Activated T-cell treated with anti-CD3 and anti-CD28 coated beads, Interleukin-2, amount 50 U/mL, for 1 hour (primary cell): ENCODE data around the gene PIGBOS1.
A peak's percentile ranks its signal among the peaks of the same experiment; 100 is the strongest.
"Not testable (repeated sequence)": the region's sequence is repeated elsewhere in the genome, so short reads cannot be mapped to it uniquely, and the experiment has no call there.

Experiments used
- DNase-seq: peaks from one replicate; pipeline ENCODE4 v3.0.0-alpha.2; 2020

The PIGBOS1 gene, protein sequence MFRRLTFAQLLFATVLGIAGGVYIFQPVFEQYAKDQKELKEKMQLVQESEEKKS

DNA sequence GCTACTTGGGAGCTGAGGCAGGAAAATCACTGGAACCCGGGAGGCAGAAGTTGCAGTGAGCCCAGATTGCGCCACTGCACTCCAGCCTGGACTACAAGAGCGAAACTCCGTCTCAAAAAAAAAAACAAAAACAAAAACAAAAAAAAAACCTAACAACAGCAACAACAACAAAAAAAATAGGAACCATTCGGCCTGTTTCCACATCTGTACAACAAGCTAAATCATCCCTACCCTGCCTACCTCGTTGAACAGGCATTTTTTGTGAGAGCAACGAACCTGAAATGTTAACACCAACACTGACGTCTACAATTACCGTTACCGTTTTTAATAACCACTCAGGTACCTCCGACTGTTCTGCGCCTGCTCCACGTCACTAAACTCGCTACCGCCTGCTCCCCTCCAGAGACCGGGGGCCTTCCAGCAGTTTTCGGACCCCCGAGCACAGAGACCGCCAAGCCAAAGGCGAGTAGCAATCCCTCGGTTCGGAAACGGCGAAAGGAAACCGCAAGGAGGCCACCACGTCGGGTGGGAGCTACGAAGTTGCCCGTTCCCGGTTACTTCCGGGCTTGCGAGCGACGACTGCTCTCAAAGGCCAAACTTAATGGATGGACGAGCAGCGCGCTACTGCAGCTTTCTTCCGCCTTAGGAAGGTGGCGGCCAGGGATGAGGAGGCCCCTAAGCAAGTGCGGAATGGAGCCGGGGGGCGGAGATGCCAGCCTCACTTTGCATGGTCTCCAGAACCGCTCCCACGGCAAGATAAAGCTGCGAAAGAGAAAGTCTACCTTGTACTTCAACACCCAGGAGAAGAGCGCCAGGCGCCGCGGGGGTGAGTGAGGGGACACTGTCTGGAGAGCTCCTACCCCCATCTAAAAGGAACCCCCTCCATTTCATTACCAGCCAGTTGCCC is at the start of gene PIGBOS1, which contains the start of gene PIGB:
Gene PIGBOS1 (minus strand): TSS at position 536 of the 907 bp plus-strand sequence. CDS start 1,331 bp downstream, outside the sequence.
Gene PIGB (plus strand): TSS at position 635 of the 907 bp plus-strand sequence. CDS start 29 bp downstream, at position 664.
- DNase-seq = peak; percentile 82

DNA sequence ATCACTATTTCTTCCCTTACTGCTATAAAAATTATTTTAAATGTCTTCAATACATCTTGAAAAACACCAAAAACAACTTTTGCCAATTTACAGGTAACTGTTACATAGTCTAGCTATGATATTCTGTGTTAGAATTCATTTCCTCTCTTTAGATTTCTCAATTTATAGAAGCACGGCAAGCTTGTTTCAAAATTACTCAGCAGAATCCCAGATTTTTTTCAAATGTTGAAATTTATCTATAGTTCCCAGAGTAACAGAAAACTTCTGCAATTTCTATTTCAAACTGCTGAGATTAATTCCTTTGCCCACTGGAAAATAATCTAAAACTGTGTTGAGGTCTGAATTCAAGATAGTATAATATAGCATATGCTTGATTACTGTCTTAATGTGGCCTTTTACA is 48.1 kb upstream of the PIGBOS1 start:
- DNase-seq = no peak

DNA sequence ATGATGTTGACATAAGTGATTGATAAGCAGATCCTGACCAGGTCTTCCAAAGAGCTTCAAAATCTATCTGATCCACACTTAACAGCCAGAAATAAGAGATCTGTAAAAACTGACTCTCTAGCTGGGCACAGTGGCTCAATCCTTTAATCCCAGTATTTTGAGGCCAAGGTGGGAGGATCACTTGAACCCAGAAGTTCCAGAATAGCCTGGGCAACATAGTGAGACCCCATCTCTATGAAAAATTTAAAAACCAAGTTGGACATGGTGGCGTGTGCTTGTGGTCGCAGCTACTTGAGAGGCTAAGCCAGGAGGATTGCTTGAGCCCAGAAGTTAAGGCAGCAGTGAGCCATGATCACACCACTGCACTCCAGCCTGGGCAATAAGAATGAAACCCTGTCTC is 43.7 kb upstream of the PIGBOS1 start:
- no peak for DNase-seq

DNA sequence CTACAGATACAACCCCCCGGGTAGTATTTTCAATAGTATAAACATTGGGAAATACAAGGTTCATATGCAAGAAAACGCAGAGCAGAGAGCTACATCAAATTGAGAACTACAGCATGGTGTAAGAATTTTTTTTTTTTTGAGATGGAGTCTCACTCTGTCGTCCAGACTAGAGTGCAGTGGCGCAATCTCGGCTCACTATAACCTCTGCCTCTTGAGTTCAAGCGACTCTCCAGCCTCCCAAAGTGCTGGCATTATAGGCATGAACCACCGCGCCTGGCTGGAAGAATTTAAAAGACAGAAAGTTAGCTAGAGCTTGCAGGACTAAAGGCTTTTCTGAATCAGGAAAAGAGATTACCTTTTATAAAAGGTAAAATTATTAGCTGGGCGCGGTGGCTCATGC is 42.1 kb upstream of the PIGBOS1 start:
- DNase-seq = no peak

DNA sequence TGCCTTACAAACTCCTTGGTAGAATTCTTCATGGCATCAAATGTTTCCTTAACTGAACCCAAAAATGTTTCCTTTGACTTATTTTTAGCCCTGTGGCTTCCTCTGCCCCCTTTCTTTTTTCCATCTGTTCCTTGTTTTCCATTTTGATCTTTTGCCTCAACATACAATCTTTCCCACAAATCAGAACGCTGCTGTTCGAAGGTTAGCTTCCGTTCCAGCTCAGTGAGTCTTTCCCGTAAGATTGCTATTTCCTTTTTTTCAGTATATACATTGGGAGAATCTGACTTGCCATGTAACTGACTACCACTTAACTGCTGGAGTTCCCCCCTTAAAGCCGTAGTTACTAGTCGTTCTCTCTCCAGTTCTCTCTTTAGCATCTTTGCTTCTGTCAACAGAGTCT is 41.3 kb upstream of the PIGBOS1 start:
- DNase-seq = no peak

DNA sequence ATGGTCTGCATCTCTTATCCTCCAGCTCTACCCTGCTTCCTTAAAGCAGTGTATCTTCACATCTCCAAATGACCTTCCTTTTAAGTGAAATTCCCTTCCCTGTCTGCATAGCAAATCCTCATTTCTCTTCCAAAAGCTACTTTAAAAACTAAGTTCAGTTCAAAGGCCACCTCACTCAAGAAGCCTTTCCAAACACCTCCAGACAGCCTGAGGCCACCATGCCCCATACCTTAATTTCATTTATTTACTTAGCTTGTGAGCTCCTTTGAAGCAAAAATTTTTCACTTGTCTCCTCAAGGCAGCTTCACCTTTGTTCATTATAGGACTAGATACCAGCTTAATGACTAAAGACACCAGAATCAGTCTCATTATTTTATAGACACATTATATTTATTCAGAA is 39.5 kb upstream of the PIGBOS1 start:
- no peak for DNase-seq

DNA sequence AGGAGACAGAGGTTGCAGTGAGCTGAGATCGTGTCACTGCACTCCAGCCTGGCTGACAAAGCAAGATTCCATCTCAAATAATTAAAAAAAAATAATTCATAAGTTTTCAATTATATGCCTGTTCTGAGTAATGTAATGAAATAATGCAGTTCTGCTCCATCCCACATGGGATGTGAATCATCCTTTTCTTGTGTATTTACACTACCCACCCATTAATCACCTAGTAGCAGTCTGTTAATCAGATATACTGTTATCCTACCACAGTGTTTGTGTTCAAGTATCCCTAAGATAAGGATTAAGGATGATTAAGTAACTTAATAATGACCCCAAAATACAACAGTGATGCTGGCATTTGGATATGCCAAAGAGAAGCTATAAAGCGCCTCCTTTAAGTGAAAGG is 38.9 kb upstream of the PIGBOS1 start:
- no peak for DNase-seq

DNA sequence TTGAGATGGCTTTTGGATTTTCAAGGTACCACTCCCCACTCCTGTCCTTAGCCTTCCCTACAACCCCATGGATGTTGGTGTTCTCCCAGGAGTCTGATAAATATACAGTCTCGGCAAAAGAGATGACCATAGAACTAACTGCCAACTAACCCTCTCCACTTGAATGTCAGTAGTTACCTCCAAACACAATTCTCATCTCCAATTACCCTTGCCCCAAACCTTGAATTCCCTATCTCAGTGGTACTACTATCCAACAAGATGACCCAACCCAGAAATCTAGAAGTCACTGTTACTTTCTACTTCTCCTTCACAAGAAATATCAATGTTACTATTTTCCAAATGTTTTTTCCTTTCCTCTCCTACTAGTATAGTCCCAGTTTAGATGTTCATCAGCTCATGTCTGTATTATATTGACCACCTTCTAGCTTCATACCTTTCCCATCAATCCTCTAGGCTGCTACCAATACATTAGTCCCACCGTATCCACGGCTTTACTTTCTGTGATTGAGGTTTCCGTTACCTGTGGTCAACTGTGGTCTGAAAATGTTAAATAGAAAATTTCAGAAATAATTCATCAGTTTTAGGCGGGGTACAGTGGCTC is 38.2 kb upstream of the PIGBOS1 start:
- no peak for DNase-seq

DNA sequence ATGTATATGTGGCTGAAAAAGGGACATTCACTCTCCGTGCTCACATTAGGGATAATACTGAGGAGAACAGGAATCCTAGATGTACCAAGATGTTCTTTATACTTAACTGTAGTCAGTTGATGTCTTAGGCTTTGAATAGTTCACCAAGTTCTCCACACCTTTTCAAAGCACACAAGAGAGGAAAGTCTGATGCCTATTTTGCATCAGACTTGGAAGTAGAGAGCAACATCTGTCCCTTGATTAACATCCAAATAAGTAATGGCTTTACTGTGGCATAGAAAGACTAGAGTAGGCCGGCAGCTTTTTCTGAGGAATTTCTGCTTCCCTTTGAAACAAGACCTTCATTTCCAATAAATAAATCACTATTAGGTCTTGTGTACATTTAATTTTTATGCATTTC is 34.1 kb upstream of the PIGBOS1 start:
- no peak for DNase-seq

DNA sequence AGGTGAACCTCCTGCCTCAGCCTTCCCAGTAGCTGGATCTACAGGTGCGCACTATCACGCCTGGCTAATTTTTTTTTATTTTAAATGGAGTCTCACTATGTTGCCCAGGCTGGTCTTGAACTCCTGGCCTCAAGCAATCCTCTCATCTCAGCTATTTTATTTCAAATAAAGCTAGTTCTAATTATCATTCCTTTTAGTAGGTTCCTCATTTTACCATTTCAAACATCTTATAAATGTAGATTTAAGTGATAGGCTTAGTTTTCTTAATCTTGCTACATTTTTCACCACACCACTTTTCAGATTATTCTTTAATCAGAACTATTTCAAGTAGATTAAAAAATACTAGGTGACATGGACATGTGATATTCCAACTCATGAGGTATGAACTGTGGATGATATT is 30.4 kb upstream of the PIGBOS1 start:
- no peak for DNase-seq

DNA sequence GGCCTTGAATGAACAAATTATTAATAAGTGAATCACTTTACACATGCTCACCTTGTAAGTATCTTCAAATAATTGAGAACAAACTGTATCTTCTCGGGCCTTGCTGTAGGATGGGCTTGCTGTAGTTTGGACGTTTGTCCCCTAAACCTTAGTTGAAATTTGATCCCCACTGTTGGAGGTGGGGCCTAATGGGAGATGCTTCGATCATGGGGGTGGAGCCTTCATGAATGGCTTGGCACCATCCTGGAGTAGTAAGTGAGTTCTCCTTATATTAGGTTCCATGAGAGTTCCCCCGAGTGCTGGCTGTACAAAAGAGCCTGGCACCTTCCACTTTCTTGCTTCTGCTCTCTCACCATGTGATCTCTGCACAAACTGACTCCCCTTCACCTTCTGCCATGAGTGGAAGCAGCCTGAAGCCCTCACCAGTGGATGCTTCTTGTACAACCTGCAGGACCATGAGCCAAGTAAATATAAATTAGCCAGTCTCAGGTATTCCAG is 29.4 kb upstream of the PIGBOS1 start:
- no peak for DNase-seq

DNA sequence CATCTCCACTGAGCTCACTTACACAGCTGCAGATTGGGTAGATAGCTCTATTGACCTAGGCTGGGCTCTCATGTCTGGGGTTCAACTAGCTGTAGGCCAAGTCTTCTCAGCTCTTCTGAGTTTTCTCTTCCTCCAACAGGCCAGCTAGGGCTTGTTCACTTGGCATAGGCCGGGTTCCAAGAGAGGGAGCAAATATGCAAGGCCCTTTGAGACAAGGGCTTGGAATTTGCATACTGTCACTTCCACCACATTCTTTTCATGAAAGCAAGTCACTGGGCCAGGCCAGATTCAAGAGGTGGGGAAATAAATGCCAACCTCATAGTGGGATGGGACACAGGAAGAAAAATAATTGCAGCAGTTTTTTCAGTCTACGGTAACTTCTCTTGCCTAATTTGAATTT is 25.3 kb upstream of the PIGBOS1 start:
- no peak for DNase-seq

DNA sequence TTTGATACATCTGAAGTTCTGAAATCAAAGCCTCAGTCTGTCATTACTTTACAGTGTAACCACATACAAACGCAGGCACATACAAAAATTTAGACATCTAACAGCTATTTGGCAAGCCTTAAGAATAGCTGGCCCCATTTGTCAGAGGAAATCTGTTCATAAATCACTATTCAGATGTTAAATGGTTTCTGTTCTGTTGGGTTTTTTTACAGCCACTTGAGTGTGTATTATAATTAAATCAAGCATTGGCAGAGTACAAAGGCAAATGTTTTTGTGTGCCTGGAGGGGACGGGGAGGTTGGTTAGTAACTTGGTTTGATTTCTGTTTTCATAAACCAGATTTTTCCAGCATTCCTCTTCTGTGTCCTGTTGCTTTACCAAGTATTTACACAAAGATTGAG is 24.2 kb upstream of the PIGBOS1 start:
- DNase-seq = no peak

DNA sequence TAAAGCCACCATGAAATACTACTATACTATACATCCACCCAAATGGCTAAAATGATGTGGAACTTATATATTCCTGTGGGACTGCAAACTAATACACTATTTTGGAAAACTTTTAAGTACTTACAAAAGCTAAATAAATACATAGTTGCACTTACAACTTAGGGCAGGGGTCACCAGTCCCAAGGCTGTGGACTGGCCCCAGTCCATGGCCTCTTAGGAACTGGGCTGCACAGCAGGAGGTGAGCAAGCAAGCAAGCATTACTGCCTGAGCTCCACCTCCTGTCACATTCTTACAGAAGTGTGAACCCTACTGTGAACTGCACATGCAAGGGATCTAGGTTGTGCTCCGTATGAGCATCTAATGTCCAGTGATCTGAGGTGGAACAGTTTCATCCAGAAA is 18.2 kb upstream of the PIGBOS1 start:
- no peak for DNase-seq

DNA sequence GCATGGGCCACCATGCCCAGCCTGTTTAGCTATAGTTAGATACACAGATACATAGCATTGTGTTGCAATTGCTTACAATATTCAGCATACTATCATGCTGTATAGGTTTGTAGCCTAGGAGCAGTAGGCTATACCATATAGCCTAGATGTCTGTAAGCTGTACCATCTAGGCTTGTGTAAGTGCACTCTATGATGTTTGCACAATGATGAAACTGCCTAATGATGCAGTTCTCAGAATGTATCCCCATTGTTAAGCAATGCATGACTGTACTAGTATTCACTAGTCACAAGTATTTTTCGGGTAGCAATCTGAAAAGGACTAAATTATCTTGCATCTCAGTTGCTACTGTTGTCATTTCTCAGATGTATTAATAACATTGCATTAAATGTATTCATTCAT is 16.1 kb upstream of the PIGBOS1 start:
- DNase-seq = no peak

DNA sequence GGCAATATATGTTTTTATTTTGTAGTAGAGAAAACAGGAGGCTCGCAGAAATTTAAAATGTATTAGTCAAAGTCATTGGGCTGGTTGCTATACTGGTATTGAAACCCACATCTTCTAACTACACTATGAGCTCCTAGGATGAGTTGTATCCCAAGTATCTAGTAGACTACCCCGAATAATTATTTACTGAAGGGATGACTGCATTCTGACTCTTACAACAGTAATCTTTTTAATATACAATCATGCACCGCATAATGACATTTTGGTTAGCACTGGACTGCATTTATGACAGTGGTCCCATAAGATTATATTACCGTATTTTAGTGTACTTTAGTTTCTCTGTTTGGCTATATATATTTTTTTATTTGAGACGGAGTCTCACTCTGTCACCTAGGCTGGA is 15.4 kb upstream of the PIGBOS1 start:
- no peak for DNase-seq

DNA sequence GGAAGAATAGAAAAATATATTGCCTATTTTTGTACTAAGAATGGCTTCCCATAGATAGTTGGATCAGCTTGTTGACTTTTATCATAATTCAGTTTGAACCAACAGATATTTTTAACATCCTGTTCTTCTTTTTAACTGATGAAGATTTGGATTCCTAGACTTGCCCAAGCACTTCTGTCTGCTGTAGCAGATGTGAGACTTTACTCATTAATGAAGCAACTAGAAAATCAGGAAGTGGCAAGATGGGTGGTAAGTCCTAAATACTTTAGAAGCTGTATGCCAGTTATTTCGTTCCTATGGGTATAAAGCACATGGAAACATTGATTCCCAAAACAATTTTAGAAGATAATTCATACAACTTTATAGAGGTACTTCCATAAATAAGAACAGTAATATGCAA is 8.5 kb upstream of the PIGBOS1 start:
- no peak for DNase-seq

DNA sequence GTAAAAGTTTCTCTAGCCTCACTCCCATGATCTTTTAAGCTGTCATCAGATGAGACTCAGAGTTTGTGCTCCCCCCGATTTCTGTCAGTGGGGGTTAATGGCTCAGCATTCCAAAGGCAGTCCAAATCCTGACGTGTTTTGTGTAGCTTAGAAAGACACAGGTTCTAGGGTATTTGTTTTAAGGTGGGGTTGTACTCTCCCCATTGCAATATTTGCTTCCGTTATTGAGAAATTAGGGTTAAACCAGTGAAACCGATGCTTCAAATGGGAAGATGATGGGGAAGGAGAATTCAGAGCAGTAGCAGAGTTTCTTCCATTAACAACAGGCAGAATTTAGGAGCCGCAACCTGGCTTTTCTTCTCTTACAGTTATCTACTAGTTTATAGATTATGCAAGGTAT is 3.5 kb upstream of the PIGBOS1 start:
- DNase-seq = no peak

DNA sequence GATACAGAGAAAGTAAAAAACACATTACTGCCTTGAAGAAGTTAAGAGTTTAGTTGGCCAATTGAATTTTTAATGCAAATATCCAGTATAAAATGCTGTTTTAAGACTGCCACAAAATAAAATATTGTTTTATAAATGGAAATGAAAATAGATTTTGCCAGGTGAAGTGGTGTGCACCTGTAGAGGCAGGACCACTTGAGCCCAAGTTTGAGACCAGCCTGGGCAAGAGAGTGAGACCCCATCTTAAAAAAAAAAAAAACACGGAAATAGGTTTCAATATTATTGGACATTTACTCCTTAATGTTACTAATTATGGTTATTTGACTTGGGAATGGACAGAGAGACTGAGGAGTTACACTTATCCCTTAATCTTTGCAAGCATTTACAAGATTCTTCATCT is 2.0 kb upstream of the PIGBOS1 start:
- DNase-seq = no peak

DNA sequence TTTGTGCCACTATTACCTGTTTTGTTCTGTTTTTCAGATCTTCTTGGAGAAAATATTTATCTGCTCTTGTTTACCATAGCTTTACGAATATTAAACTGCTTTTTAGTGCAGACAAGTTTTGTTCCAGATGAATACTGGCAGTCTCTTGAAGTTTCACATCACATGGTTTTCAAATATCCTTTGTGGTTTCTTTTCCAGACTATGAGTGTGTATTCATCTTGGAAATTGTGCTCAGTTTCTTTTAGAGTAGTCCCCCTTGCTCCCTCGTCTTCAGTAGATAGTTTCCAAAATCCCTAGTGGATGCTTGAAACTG is 1.3 kb upstream of the PIGBOS1 start:
- DNase-seq = no peak

DNA sequence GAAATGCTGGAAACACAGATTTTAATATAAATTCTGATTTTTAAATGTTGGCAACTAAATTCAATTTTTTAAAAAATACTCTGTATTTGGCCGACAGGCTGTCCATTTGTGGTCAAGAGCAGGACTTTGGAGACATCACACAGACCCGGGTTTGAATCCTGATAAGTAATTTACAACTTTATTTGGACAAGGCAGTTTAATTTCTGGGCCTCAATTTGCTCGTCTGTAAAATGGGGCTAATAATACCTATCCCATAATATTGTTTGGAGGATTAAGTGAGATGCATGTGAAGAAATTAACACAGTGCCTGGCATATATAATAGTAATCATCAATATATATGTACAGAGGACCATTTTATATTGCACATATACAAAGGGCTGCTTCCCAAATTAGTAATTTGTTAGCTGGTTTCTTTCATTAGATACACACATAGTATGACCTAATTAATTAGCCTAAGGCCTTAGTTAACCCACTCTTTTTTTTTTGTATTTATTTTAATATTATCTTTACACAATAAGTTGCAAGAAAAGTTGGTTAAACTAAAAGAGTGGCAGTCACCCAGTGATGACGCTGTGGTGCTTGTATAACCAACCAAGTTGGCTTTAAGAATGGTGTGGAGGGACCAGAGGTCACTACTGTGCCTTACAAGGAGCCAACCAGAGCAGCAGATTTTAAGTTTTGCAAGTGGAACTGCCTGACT is 764 bp upstream of the PIGBOS1 start:
- no peak for DNase-seq

DNA sequence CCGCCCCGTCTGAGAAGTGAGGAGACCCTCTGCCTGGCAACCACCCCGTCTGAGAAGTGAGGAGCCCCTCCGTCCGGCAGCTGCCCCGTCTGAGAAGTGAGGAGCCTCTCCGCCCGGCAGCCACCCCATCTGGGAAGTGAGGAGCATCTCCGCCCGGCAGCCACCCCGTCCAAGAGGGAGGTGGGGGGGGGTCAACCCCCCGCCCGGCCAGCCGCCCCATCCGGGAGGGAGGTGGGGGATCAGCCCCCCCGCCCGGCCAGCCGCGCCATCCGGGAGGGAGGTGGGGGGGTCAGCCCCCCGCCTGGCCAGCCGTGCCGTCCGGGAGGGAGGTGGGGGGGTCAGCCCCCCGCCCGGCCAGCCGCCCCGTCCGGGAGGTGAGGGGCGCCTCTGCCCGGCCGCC is 16.1 kb downstream of the PIGBOS1 start:
- DNase-seq = not testable (repeated sequence)

DNA sequence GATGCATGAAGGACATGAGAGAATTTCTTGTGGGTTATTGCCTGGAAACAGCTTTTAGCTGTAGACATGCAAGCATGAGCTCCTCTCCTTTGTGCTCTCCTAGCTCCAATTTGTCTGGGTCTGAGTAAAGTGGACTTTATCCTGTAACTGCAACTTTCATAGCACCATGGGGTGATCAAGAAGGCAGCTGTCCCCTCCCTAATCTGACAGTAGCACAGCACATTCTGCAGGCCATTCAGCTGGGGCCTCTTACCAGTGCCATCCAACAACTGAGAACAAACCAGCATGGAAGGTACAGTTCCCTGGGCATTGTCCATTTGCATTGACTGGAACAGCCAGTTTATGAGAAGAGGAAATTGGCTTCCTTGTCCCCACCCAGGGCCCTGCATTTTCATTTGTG is 21.6 kb downstream of the PIGBOS1 start:
- DNase-seq = no peak
